ENCODE measurements around the gene MGRN1.

- TF ChIP-seq, protein P1, sequence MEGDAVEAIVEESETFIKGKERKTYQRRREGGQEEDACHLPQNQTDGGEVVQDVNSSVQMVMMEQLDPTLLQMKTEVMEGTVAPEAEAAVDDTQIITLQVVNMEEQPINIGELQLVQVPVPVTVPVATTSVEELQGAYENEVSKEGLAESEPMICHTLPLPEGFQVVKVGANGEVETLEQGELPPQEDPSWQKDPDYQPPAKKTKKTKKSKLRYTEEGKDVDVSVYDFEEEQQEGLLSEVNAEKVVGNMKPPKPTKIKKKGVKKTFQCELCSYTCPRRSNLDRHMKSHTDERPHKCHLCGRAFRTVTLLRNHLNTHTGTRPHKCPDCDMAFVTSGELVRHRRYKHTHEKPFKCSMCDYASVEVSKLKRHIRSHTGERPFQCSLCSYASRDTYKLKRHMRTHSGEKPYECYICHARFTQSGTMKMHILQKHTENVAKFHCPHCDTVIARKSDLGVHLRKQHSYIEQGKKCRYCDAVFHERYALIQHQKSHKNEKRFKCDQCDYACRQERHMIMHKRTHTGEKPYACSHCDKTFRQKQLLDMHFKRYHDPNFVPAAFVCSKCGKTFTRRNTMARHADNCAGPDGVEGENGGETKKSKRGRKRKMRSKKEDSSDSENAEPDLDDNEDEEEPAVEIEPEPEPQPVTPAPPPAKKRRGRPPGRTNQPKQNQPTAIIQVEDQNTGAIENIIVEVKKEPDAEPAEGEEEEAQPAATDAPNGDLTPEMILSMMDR (conservative IDR thresholded peaks at IDR 0.05; ENCODE audit: low read depth, low read length): no peak
- no peak for TF ChIP-seq EZH2 (IDR thresholded peaks at IDR 0.05; ENCODE audit: borderline replicate concordance, low read depth, low read length, poor library complexity, severe bottlenecking)
Observed at GRCh38 chr16:4609200-4610010, 15.2 kb upstream of the MGRN1 start.
